GM12878 (cell line): Measurements from ENCODE around the gene DLL1. TPM values are rescaled to one million over a fixed set of nuclear protein-coding genes. Genes with fewer than 3 reads are reported as not detected.

Source experiments
- ATAC-seq: fragments of 200-7000 bp; cut with Tn5 transposase; 3 replicates; pipeline ENCODE4 v1.9.1; 2020; ENCODE audit warnings: mild to moderate bottlenecking, moderate library complexity
- BruUV-seq: library from RNA; stranded (reverse); fragments of 400-500 nt; replicated peaks from 2 replicates; lab custom pipeline; 2021; lab: Mats Ljungman, UMichigan
- CTCF ChIA-PET: fragments of 300-600 bp; sonication (Branson Sonifier 250); formaldehyde crosslinking; extraction: SDS; loops from one replicate; lab custom pipeline; 2021; ENCODE audit warnings: inconsistent platforms; lab: Yijun Ruan, JAX
- POLR2A ChIA-PET: fragments of 350-600 bp; formaldehyde crosslinking; extraction: SDS; loops from one replicate; lab custom pipeline; 2021; ENCODE audit warnings: inconsistent platforms; lab: Charles Lee
- RAD21 ChIA-PET: fragments of 300-600 bp; sonication (Branson Sonifier 250); formaldehyde crosslinking; loops from one replicate; lab custom pipeline; 2023; ENCODE audit warnings: antibody characterized with exemption; ENCODE audit not compliant: unreplicated experiment; lab: Charles Lee
- SMC1A ChIA-PET: fragments of 300-600 bp; sonication (Branson Sonifier 250); formaldehyde crosslinking; loops from one replicate; lab custom pipeline; 2023; ENCODE audit not compliant: unreplicated experiment, uncharacterized antibody; lab: Charles Lee
- DNase-seq: peaks from one replicate; pipeline ENCODE4 v3.0.0-alpha.2; 2011; ENCODE audit warnings: low read depth, low spot score
- FAIRE-seq: peaks from 3 replicates; lab custom pipeline; 2011; peaks lifted over from hg19 to GRCh38; lab: Jason Lieb, UNC
- H2AFZ ChIP-seq: 2 replicates; pipeline ENCODE4 v1.6.0; 2011; ENCODE audit warnings: low read depth, low read length, control low read depth; ENCODE audit not compliant: control insufficient read depth
- H3K27ac ChIP-seq: 2 replicates; pipeline ENCODE4 v1.5.1; 2011; ENCODE audit warnings: control low read depth; ENCODE audit not compliant: control insufficient read depth, insufficient read depth
- H3K27me3 ChIP-seq, 2 experiments: replicated peaks in 1 of 2; 2 replicates each; pipeline versions ENCODE4 v1.6.0 to v1.6.1; 2011; ENCODE audit warnings: low read length in 1 of 2; ENCODE audit not compliant: control insufficient read depth in 2 of 2, insufficient read depth in 2 of 2
- H3K36me3 ChIP-seq, 2 experiments: 2 replicates each; pipeline ENCODE4 v1.5.1; 2011; ENCODE audit warnings: low read length in 1 of 2; ENCODE audit not compliant: control insufficient read depth in 2 of 2, insufficient read depth in 2 of 2
- H3K4me1 ChIP-seq: 2 replicates; pipeline ENCODE4 v1.6.1; 2011; ENCODE audit warnings: mild to moderate bottlenecking, low read length, moderate library complexity, mixed read lengths; ENCODE audit not compliant: control insufficient read depth, insufficient read depth
- H3K4me2 ChIP-seq: 2 replicates; pipeline ENCODE4 v1.6.0; 2011; ENCODE audit warnings: control low read depth; ENCODE audit not compliant: control insufficient read depth, insufficient read depth
- H3K4me3 ChIP-seq: fragments of 200-600 bp; sonication (generic); 2 replicates; pipeline ENCODE4 v1.5.1; 2016
- H3K79me2 ChIP-seq: 2 replicates; pipeline ENCODE4 v1.6.0; 2011; ENCODE audit warnings: low read length; ENCODE audit not compliant: control insufficient read depth, insufficient read depth
- H3K9ac ChIP-seq: 2 replicates; pipeline ENCODE4 v1.8.0; 2011; ENCODE audit warnings: low read length, control low read depth, mixed read lengths; ENCODE audit not compliant: control insufficient read depth, insufficient read depth
- H3K9me3 ChIP-seq: replicated peaks from 3 replicates; pipeline ENCODE4 v1.5.1; 2011; ENCODE audit warnings: mild to moderate bottlenecking, low read length; ENCODE audit not compliant: control insufficient read depth, insufficient read depth
- H4K20me1 ChIP-seq: 2 replicates; pipeline ENCODE4 v1.6.0; 2011; ENCODE audit not compliant: control insufficient read depth, insufficient read depth
- BCLAF1 ChIP-seq: fragments of 450-650 bp; IDR thresholded peaks from 2 replicates; pipeline ENCODE4 v1.6.1; 2017; ENCODE audit warnings: antibody characterized with exemption, mild to moderate bottlenecking, moderate library complexity
- BHLHE40 ChIP-seq, 2 experiments: fragments of 450-650 bp in 1 of 2; IDR thresholded peaks; 2 replicates each; pipeline ENCODE4 v1.6.1; 2011 to 2017; ENCODE audit warnings: low read depth in 2 of 2, borderline replicate concordance in 1 of 2, improper control_type of control experiment in 1 of 2, low read length in 1 of 2, mild to moderate bottlenecking in 1 of 2
- BRCA1 ChIP-seq: IDR thresholded peaks from 2 replicates; pipeline ENCODE4 v1.6.1; 2011; ENCODE audit warnings: low read depth, low read length, improper control_type of control experiment
- CBX3 ChIP-seq: fragments of 200-600 bp; sonication (generic); IDR thresholded peaks from 2 replicates; pipeline ENCODE4 v1.6.1; 2016; ENCODE audit warnings: low read depth, borderline replicate concordance
- CREM ChIP-seq: IDR thresholded peaks from 2 replicates; pipeline ENCODE4 v1.6.1; 2014; ENCODE audit warnings: antibody characterized with exemption, low read depth
- DPF2 ChIP-seq: fragments of 450-650 bp; IDR thresholded peaks from 2 replicates; pipeline ENCODE4 v1.6.1; 2017; ENCODE audit warnings: mild to moderate bottlenecking
- E4F1 ChIP-seq: fragments of 450-650 bp; IDR thresholded peaks from 2 replicates; pipeline ENCODE4 v1.6.1; 2018; ENCODE audit warnings: borderline replicate concordance, mild to moderate bottlenecking; ENCODE audit not compliant: partially characterized antibody
- EGR1 ChIP-seq, 2 experiments: IDR thresholded peaks; 1 replicate in 1 of 2; 2 replicates in 1 of 2; pipeline ENCODE4 v1.6.1; 2011 to 2012; ENCODE audit warnings: low read depth in 2 of 2, low read length in 2 of 2, borderline replicate concordance in 1 of 2, mild to moderate bottlenecking in 1 of 2, moderate library complexity in 1 of 2
- GATAD2B ChIP-seq: fragments of 450-650 bp; conservative IDR thresholded peaks from 2 replicates; pipeline ENCODE4 v1.6.1; 2017; ENCODE audit warnings: low read depth, mild to moderate bottlenecking, moderate library complexity
- HDAC6 ChIP-seq: fragments of 200-600 bp; sonication (generic); IDR thresholded peaks from one replicate; pipeline ENCODE4 v1.8.0; 2017; ENCODE audit warnings: antibody characterized with exemption; ENCODE audit not compliant: unreplicated experiment
- HDGF ChIP-seq: fragments of 450-650 bp; IDR thresholded peaks from 2 replicates; pipeline ENCODE4 v1.6.1; 2016; ENCODE audit warnings: antibody characterized with exemption
- PAX8 ChIP-seq: fragments of 450-650 bp; IDR thresholded peaks from 2 replicates; pipeline ENCODE4 v1.6.1; 2017; ENCODE audit warnings: mild to moderate bottlenecking, moderate library complexity
- SIN3A ChIP-seq: IDR thresholded peaks from 2 replicates; pipeline ENCODE4 v1.6.1; 2012; ENCODE audit warnings: low read depth, low read length, improper control_type of control experiment
- SIX5 ChIP-seq: IDR thresholded peaks from 2 replicates; pipeline ENCODE4 v1.6.1; 2011; ENCODE audit warnings: mild to moderate bottlenecking, low read depth, low read length, moderate library complexity; ENCODE audit not compliant: severe bottlenecking
- SP1 ChIP-seq: IDR thresholded peaks from one replicate; pipeline ENCODE4 v1.6.1; 2011; ENCODE audit warnings: low read depth, low read length
- SPI1 ChIP-seq: IDR thresholded peaks from 2 replicates; pipeline ENCODE4 v1.6.1; 2011; ENCODE audit warnings: low read depth, mild to moderate bottlenecking, low read length, moderate library complexity, borderline replicate concordance; ENCODE audit not compliant: insufficient read depth
- YBX1 ChIP-seq: fragments of 450-650 bp; IDR thresholded peaks from 2 replicates; pipeline ENCODE4 v1.6.1; 2016; ENCODE audit warnings: antibody characterized with exemption
- WGBS: methylation state at CpG from one replicate; pipeline ENCODE4 v1.1.6; 2016; ENCODE audit warnings: low lambda C conversion rate; ENCODE audit not compliant: insufficient replicate concordance, insufficient coverage; ENCODE audit errors: missing lambda C conversion rate; 5-methylcytosine and 5-hydroxymethylcytosine counted together
- in situ Hi-C: fragments of 300-500 bp; cut with MboI; formaldehyde crosslinking; loops from 9 replicates; pipeline ENCODE4 v1.14.3; 2018; ENCODE audit warnings: mixed read lengths
- intact Hi-C: fragments of 100-400 bp; cut with micrococcal nuclease; formaldehyde crosslinking; loops from one replicate; pipeline ENCODE4 v1.14.2; 2022; ENCODE audit not compliant: unreplicated experiment
- polyA plus RNA-seq, 11 experiments: library from polyadenylated mRNA; depleted of rRNA in 4 of 11; unstranded in 6 of 11; stranded (reverse) in 5 of 11; fragments of >200 nt; fragmentation: Nextera tagmentation in 4 of 11; fragmentation: Illumina TruSeq in 1 of 11; extraction: Ambion mirVana in 4 of 11; extraction: Trizol in 1 of 11; gene quantifications; 1 replicate in 1 of 11; 2 replicates in 10 of 11; pipeline versions ENCODE4 v1.2.1 to v1.2.3, GENCODE V29; 2011 to 2016; ENCODE audit warnings: inconsistent platforms in 2 of 11, missing spikeins in 2 of 11, low read depth in 1 of 11
- total RNA-seq, 4 experiments: library from RNA; depleted of rRNA in 3 of 4; stranded (reverse); fragments of >200 nt in 3 of 4; fragmentation: Illumina TruSeq in 1 of 4; extraction: Trizol in 1 of 4; gene quantifications; 2 replicates each; pipeline versions ENCODE4 v1.2.1 to v1.2.3, GENCODE V29; 2013 to 2021
- TF ChIP-seq, protein P1 (sequence below): IDR thresholded peaks from 2 replicates; pipeline ENCODE4 v1.6.1; 2012; ENCODE audit warnings: low read length, inconsistent platforms

Gene DLL1
- total and polyA plus RNA-seq, 10 of the 15 experiments (the other 5 are each of a cell fraction or from before 2014, with no cell fraction given) = 0.02 to 0.80 (median 0.19) TPM

- no peak for ATAC-seq
- no peaks in the 10 kb centered on the region; the same call in 2 of the 3 replicates for H3K9me3 ChIP-seq
- no peak overlapping the region for H3K4me2 ChIP-seq
- ChIA-PET CTCF (no interaction called here), POLR2A (no interaction called here), RAD21 (no interaction called here), SMC1A (no interaction called here)
- no peak for FAIRE-seq
- BruUV-seq = no TSS peak
- no peaks in the 10 kb centered on the region for H4K20me1 ChIP-seq
- H2AFZ ChIP-seq = no peak overlapping the region
- no peak for DNase-seq
- no peaks in the 10 kb centered on the region for H3K4me1 ChIP-seq
- H3K9ac ChIP-seq = no peak overlapping the region
- no peaks in the 10 kb centered on the region for H3K79me2 ChIP-seq
- H3K4me3 ChIP-seq = no peak overlapping the region
- H3K36me3 ChIP-seq = no peaks in the 10 kb centered on the region
- no peaks in the 10 kb centered on the region; a peak in 1 of 4 replicates for H3K27me3 ChIP-seq
- no peak for TF ChIP-seq HDAC6
- TF ChIP-seq, protein P1, sequence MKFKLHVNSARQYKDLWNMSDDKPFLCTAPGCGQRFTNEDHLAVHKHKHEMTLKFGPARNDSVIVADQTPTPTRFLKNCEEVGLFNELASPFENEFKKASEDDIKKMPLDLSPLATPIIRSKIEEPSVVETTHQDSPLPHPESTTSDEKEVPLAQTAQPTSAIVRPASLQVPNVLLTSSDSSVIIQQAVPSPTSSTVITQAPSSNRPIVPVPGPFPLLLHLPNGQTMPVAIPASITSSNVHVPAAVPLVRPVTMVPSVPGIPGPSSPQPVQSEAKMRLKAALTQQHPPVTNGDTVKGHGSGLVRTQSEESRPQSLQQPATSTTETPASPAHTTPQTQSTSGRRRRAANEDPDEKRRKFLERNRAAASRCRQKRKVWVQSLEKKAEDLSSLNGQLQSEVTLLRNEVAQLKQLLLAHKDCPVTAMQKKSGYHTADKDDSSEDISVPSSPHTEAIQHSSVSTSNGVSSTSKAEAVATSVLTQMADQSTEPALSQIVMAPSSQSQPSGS = no peak
- no peak for TF ChIP-seq E4F1
- TF ChIP-seq BRCA1 = no peak
- TF ChIP-seq YBX1 = no peak
- TF ChIP-seq PAX8 = no peak
- TF ChIP-seq HDGF = no peak
- TF ChIP-seq BHLHE40 (IDR thresholded peaks at IDR 0.05; ENCODE audit: borderline replicate concordance in 1 of 2, low read depth in 2 of 2, low read length in 1 of 2) = no peak
- TF ChIP-seq CREM = no peak
- TF ChIP-seq BCLAF1 = no peak
- no peak for TF ChIP-seq SIX5
- no peak for TF ChIP-seq EGR1 (IDR thresholded peaks at IDR 0.05; ENCODE audit: borderline replicate concordance in 1 of 2, low read depth in 2 of 2, low read length in 2 of 2)
- no peak for TF ChIP-seq SIN3A
- TF ChIP-seq DPF2 = no peak
- no peak for TF ChIP-seq SP1
- TF ChIP-seq CBX3 = no peak
- no peak for TF ChIP-seq SPI1
- TF ChIP-seq GATAD2B = no peak
- 85% methylated on average over 8 of the region's 8 CpGs for whole genome bisulfite sequencing
- no peak overlapping the region for H3K27ac ChIP-seq
- intact Hi-C loops (no loop called here), in situ Hi-C loops (no loop called here)
Observed at GRCh38 chr6:170279426-170279825, 11.5 kb downstream of the DLL1 start.
